Liver (tissue), 9 donors: Measurements from ENCODE around the gene KIAA1755. TPM values are rescaled to one million over a fixed set of nuclear protein-coding genes. Genes with fewer than 3 reads are reported as not detected.

Source experiments
- DNase-seq: peaks from one replicate; pipeline ENCODE4 v3.0.0-alpha.2; 2017; ENCODE audit warnings: low spot score
- H3K27ac ChIP-seq, 2 donors: one replicate each; pipeline ENCODE4 v1.7.0; 2013; ENCODE audit warnings: inconsistent platforms in 2 of 2, low read length in 2 of 2, control low read depth in 1 of 2, low read depth in 1 of 2, mild to moderate bottlenecking in 1 of 2
- H3K27me3 ChIP-seq, 4 donors: one replicate each; pipeline versions ENCODE4 v1.6.1 to v1.7.0; 2013; ENCODE audit warnings: low read length in 3 of 4, inconsistent platforms in 1 of 4, mild to moderate bottlenecking in 1 of 4, moderate library complexity in 1 of 4; ENCODE audit not compliant: control insufficient read depth in 4 of 4, insufficient read depth in 4 of 4
- H3K36me3 ChIP-seq, 4 donors: one replicate each; pipeline versions ENCODE4 v1.6.1 to v1.7.0; 2013; ENCODE audit warnings: low read length in 3 of 4, mild to moderate bottlenecking in 3 of 4, low read depth in 1 of 4, moderate library complexity in 1 of 4; ENCODE audit not compliant: control insufficient read depth in 4 of 4, insufficient read depth in 3 of 4
- H3K4me1 ChIP-seq, 4 donors: one replicate each; pipeline versions ENCODE4 v1.6.1 to v1.7.0; 2013; ENCODE audit warnings: low read length in 3 of 4, mild to moderate bottlenecking in 3 of 4, moderate library complexity in 1 of 4; ENCODE audit not compliant: control insufficient read depth in 4 of 4, insufficient read depth in 4 of 4
- H3K4me3 ChIP-seq, 3 donors: one replicate each; pipeline versions ENCODE4 v1.6.1 to v1.7.0; 2013; ENCODE audit warnings: low read length in 3 of 3, control low read depth in 1 of 3, low read depth in 1 of 3, mild to moderate bottlenecking in 1 of 3
- H3K9ac ChIP-seq, 2 donors: one replicate each; pipeline ENCODE4 v1.7.0; 2013; ENCODE audit warnings: low read length in 2 of 2, mild to moderate bottlenecking in 2 of 2, moderate library complexity in 2 of 2, control low read depth in 1 of 2, low read depth in 1 of 2
- H3K9me3 ChIP-seq, 4 donors: one replicate each; pipeline versions ENCODE4 v1.6.1 to v1.7.0; 2013; ENCODE audit warnings: low read length in 3 of 4; ENCODE audit not compliant: control insufficient read depth in 4 of 4
- GABPA ChIP-seq, 2 donors: IDR thresholded peaks in 1 of 2; conservative IDR thresholded peaks in 1 of 2; 2 replicates each; pipeline ENCODE4 v1.6.1; 2016; ENCODE audit warnings: antibody characterized with exemption in 2 of 2, mild to moderate bottlenecking in 1 of 2, moderate library complexity in 1 of 2
- HNF4A ChIP-seq, 2 donors: conservative IDR thresholded peaks; 2 replicates each; pipeline ENCODE4 v1.6.1; 2016; ENCODE audit warnings: antibody characterized with exemption in 2 of 2, mild to moderate bottlenecking in 2 of 2
- HNF4G ChIP-seq: IDR thresholded peaks from 2 replicates; pipeline ENCODE4 v1.6.1; 2016; ENCODE audit warnings: antibody characterized with exemption
- JUND ChIP-seq, 2 donors: IDR thresholded peaks; 2 replicates each; pipeline ENCODE4 v1.6.1; 2016; ENCODE audit warnings: antibody characterized with exemption in 2 of 2
- RAD21 ChIP-seq, 2 donors: IDR thresholded peaks; 2 replicates each; pipeline ENCODE4 v1.6.1; 2016; ENCODE audit warnings: antibody characterized with exemption in 2 of 2, mild to moderate bottlenecking in 2 of 2
- SP1 ChIP-seq: IDR thresholded peaks from 2 replicates; pipeline ENCODE4 v1.6.1; 2018; ENCODE audit warnings: antibody characterized with exemption, mild to moderate bottlenecking
- TAF1 ChIP-seq: conservative IDR thresholded peaks from 2 replicates; pipeline ENCODE4 v1.6.1; 2016; ENCODE audit warnings: antibody characterized with exemption, mild to moderate bottlenecking
- WGBS: extraction: QIAGEN DNeasy Blood & Tissue Kit; methylation state at CpG from one replicate; pipeline ENCODE4 v1.1.7; 2013; 5-methylcytosine and 5-hydroxymethylcytosine counted together
- polyA plus RNA-seq, 2 donors: library from polyadenylated mRNA; stranded (reverse) in 1 of 2; unstranded in 1 of 2; fragments of 200-250 nt in 1 of 2; fragments of >200 nt in 1 of 2; fragmentation: Nextera tagmentation in 1 of 2; extraction: Ambion mirVana in 1 of 2; gene quantifications; one replicate each; pipeline versions ENCODE4 v1.2.1 to v1.2.3, GENCODE V29; 2013 to 2015
- total RNA-seq, 2 donors: library from RNA; depleted of rRNA; stranded (reverse); fragments of >200 nt; gene quantifications; one replicate each; pipeline ENCODE4 v1.2.3, GENCODE V29; 2014
- TF ChIP-seq, protein P1 (sequence below): IDR thresholded peaks from 2 replicates; pipeline ENCODE4 v1.6.1; 2016; ENCODE audit warnings: antibody characterized with exemption
- TF ChIP-seq, protein P2 (sequence below): IDR thresholded peaks from 2 replicates; pipeline ENCODE4 v1.6.1; 2016; ENCODE audit warnings: antibody characterized with exemption, mild to moderate bottlenecking
- TF ChIP-seq, protein P3 (sequence below): IDR thresholded peaks from 2 replicates; pipeline ENCODE4 v1.6.1; 2016; ENCODE audit warnings: antibody characterized with exemption
- TF ChIP-seq, protein P4 (sequence below): fragments of 150-350 bp; IDR thresholded peaks from 2 replicates; pipeline ENCODE4 v1.5.1; 2017; ENCODE audit warnings: improper control_type of control experiment, low read depth, low read length; ENCODE audit not compliant: missing input control
- donor health status: healthy.
- donor health status: healthy.
- donor health status: healthy.
- donor health status: healthy.
- donor health status: healthy.

Gene KIAA1755
- total and polyA plus RNA-seq, 4 donors: 0.09 to 1.4 (median 0.81) TPM

DNA sequence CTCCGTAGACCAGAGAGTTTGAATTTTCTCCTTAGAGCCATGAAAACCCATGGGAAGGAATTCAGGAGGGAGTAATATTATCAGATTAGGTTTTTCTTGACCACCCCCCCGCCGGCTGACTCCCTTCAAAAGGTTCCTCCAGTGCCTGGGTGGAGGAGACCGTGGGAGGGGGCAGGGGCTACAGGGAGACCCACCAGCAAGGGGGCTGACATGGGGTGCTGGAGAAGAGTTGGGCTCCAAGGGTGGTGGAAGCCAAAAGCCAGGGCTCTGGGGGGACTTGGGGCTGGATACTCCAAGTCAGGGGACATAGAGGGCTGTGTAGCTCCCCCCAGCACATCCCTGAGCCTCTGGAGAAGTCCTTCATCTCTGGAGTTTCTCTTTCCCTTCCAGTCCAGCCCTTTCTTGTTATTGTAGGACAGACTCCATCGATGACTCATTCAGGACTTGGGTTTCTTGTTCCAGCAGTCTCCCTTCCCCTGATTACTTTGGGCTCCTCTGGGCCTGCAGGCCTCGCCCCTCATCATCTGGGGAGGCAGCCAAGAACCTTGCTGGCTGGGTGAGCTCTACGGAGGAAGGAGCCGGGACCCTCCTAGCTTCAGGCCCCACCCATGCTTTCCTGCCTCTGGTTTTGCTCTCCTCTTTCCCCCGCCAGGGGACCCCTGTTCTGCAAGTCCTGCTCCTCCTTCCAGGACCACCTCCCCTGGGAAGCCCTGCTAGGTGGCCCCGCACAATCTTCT, 10.5 kb upstream of the KIAA1755 start:
- 86% methylated on average over 10 of the region's 10 CpGs for WGBS
- H3K36me3 ChIP-seq: no peaks in the 10 kb centered on the region
- no peak overlapping the region for H3K4me3 ChIP-seq
- TF ChIP-seq SP1: no peak
- TF ChIP-seq TAF1: no peak
- no peak for TF ChIP-seq HNF4A (conservative IDR thresholded peaks at IDR 0.05)
- TF ChIP-seq, protein P1, sequence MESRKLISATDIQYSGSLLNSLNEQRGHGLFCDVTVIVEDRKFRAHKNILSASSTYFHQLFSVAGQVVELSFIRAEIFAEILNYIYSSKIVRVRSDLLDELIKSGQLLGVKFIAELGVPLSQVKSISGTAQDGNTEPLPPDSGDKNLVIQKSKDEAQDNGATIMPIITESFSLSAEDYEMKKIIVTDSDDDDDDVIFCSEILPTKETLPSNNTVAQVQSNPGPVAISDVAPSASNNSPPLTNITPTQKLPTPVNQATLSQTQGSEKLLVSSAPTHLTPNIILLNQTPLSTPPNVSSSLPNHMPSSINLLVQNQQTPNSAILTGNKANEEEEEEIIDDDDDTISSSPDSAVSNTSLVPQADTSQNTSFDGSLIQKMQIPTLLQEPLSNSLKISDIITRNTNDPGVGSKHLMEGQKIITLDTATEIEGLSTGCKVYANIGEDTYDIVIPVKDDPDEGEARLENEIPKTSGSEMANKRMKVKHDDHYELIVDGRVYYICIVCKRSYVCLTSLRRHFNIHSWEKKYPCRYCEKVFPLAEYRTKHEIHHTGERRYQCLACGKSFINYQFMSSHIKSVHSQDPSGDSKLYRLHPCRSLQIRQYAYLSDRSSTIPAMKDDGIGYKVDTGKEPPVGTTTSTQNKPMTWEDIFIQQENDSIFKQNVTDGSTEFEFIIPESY: no peak
- TF ChIP-seq RAD21 (IDR thresholded peaks at IDR 0.05): no peak
- no peak for TF ChIP-seq GABPA (IDR thresholded peaks at IDR 0.05 in 1 of 2, conservative IDR thresholded peaks at IDR 0.05 in 1 of 2)
- TF ChIP-seq JUND (IDR thresholded peaks at IDR 0.05): peak; percentile 24 to 44
- H3K9ac ChIP-seq: no peak overlapping the region
- no peaks in the 10 kb centered on the region for H3K9me3 ChIP-seq
- H3K4me1 ChIP-seq: no peaks in the 10 kb centered on the region
- no peak overlapping the region for H3K27ac ChIP-seq
- no peak for DNase-seq
- no peaks in the 10 kb centered on the region for H3K27me3 ChIP-seq

DNA sequence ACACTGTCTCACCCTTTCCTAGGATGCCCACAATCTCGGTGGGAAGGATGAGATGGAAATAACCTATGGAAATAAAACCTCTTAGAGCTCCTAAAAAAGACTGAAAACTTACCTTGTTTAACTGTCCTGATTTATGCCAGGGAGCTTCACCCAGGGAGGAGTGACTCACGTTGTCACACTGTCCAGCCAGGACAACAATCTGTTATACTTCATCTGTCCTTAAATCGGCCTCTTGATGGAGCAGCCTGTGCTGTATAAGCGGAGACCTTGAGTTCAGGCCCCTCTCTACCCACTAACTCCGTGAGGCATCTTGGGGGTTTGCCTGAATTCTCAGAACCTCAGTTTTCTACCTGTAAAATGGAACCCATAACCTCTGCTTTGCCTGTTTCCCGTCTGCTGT, 9.2 kb upstream of the KIAA1755 start:
- H3K27me3 ChIP-seq: no peaks in the 10 kb centered on the region
- no peak for TF ChIP-seq TAF1
- TF ChIP-seq, protein P2, sequence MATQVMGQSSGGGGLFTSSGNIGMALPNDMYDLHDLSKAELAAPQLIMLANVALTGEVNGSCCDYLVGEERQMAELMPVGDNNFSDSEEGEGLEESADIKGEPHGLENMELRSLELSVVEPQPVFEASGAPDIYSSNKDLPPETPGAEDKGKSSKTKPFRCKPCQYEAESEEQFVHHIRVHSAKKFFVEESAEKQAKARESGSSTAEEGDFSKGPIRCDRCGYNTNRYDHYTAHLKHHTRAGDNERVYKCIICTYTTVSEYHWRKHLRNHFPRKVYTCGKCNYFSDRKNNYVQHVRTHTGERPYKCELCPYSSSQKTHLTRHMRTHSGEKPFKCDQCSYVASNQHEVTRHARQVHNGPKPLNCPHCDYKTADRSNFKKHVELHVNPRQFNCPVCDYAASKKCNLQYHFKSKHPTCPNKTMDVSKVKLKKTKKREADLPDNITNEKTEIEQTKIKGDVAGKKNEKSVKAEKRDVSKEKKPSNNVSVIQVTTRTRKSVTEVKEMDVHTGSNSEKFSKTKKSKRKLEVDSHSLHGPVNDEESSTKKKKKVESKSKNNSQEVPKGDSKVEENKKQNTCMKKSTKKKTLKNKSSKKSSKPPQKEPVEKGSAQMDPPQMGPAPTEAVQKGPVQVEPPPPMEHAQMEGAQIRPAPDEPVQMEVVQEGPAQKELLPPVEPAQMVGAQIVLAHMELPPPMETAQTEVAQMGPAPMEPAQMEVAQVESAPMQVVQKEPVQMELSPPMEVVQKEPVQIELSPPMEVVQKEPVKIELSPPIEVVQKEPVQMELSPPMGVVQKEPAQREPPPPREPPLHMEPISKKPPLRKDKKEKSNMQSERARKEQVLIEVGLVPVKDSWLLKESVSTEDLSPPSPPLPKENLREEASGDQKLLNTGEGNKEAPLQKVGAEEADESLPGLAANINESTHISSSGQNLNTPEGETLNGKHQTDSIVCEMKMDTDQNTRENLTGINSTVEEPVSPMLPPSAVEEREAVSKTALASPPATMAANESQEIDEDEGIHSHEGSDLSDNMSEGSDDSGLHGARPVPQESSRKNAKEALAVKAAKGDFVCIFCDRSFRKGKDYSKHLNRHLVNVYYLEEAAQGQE: no peak
- TF ChIP-seq, protein P3, sequence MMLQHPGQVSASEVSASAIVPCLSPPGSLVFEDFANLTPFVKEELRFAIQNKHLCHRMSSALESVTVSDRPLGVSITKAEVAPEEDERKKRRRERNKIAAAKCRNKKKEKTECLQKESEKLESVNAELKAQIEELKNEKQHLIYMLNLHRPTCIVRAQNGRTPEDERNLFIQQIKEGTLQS: no peak
- TF ChIP-seq, protein P4, sequence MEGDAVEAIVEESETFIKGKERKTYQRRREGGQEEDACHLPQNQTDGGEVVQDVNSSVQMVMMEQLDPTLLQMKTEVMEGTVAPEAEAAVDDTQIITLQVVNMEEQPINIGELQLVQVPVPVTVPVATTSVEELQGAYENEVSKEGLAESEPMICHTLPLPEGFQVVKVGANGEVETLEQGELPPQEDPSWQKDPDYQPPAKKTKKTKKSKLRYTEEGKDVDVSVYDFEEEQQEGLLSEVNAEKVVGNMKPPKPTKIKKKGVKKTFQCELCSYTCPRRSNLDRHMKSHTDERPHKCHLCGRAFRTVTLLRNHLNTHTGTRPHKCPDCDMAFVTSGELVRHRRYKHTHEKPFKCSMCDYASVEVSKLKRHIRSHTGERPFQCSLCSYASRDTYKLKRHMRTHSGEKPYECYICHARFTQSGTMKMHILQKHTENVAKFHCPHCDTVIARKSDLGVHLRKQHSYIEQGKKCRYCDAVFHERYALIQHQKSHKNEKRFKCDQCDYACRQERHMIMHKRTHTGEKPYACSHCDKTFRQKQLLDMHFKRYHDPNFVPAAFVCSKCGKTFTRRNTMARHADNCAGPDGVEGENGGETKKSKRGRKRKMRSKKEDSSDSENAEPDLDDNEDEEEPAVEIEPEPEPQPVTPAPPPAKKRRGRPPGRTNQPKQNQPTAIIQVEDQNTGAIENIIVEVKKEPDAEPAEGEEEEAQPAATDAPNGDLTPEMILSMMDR: no peak
- no peak for TF ChIP-seq RAD21 (IDR thresholded peaks at IDR 0.05)
- TF ChIP-seq HNF4G: no peak
- TF ChIP-seq HNF4A (conservative IDR thresholded peaks at IDR 0.05): no peak
- DNase-seq: no peak
- no peaks in the 10 kb centered on the region for H3K36me3 ChIP-seq
- no peak overlapping the region for H3K4me3 ChIP-seq
- H3K4me1 ChIP-seq: no peaks in the 10 kb centered on the region
- WGBS: 88% methylated on average over 6 of the region's 6 CpGs
- H3K27ac ChIP-seq: no peak overlapping the region
- H3K9ac ChIP-seq: no peak overlapping the region
- no peaks in the 10 kb centered on the region for H3K9me3 ChIP-seq
